Lung (tissue), 12 donors: Measurements from ENCODE around the gene FBXW9. TPM values are rescaled to one million over a fixed set of nuclear protein-coding genes. Genes with fewer than 3 reads are reported as not detected.

ENCODE experiments used
- ATAC-seq: fragments of 200-7000 bp; cut with Tn5 transposase; one replicate; pipeline ENCODE4 v1.9.1; 2020; ENCODE audit warnings: moderate number of reproducible peaks; ENCODE audit not compliant: insufficient read depth, low FRiP score
- DNase-seq, 3 donors: peaks; one replicate each; pipeline ENCODE4 v3.0.0-alpha.2; 2013 to 2017
- H3K27ac ChIP-seq, 2 donors: one replicate each; pipeline ENCODE4 v1.5.1; 2013; ENCODE audit warnings: mild to moderate bottlenecking in 2 of 2, moderate library complexity in 2 of 2, control low read depth in 1 of 2, inconsistent platforms in 1 of 2, low read depth in 1 of 2, low read length in 1 of 2
- H3K27me3 ChIP-seq, 3 donors: one replicate each; pipeline ENCODE4 v1.5.1; 2013; ENCODE audit warnings: low read length in 2 of 3; ENCODE audit not compliant: control insufficient read depth in 3 of 3, insufficient read depth in 3 of 3
- H3K36me3 ChIP-seq, 4 donors: one replicate each; pipeline ENCODE4 v1.5.1; 2013; ENCODE audit warnings: low read length in 4 of 4, mild to moderate bottlenecking in 1 of 4, moderate library complexity in 1 of 4; ENCODE audit not compliant: control insufficient read depth in 4 of 4, insufficient read depth in 4 of 4
- H3K4me1 ChIP-seq, 5 donors: one replicate each; pipeline ENCODE4 v1.5.1; 2013; ENCODE audit warnings: low read length in 5 of 5, mild to moderate bottlenecking in 2 of 5, moderate library complexity in 1 of 5; ENCODE audit not compliant: control insufficient read depth in 5 of 5, insufficient read depth in 5 of 5
- H3K4me3 ChIP-seq: one replicate; pipeline ENCODE4 v1.5.1; 2013; ENCODE audit warnings: mild to moderate bottlenecking, control low read depth, moderate library complexity
- H3K9ac ChIP-seq, 2 donors: one replicate each; pipeline ENCODE4 v1.5.1; 2013; ENCODE audit warnings: low read length in 2 of 2, control low read depth in 1 of 2; ENCODE audit not compliant: insufficient read depth in 1 of 2
- H3K9me3 ChIP-seq, 4 donors: one replicate each; pipeline ENCODE4 v1.5.1; 2013; ENCODE audit warnings: low read length in 3 of 4, mild to moderate bottlenecking in 1 of 4, moderate library complexity in 1 of 4; ENCODE audit not compliant: control insufficient read depth in 4 of 4, insufficient read depth in 3 of 4
- WGBS, 2 donors: extraction: QIAGEN DNeasy Blood & Tissue Kit; methylation state at CpG; one replicate each; pipeline ENCODE4 v1.1.7; 2013; 5-methylcytosine and 5-hydroxymethylcytosine counted together
- polyA plus RNA-seq, 2 donors: library from polyadenylated mRNA; stranded (reverse); fragments of 200-250 nt; gene quantifications; one replicate each; pipeline ENCODE4 v1.2.1, GENCODE V29; 2013
- total RNA-seq, 2 donors: library from RNA; depleted of rRNA in 1 of 2; stranded (reverse); fragments of >200 nt in 1 of 2; gene quantifications; one replicate each; pipeline ENCODE4 v1.2.1, GENCODE V29; 2014 to 2021
- TF ChIP-seq, protein P1 (sequence below): IDR thresholded peaks from 2 replicates; pipeline ENCODE4 v1.5.1; 2012; ENCODE audit warnings: mild to moderate bottlenecking; ENCODE audit errors: control extremely low read depth, extremely low read depth
- donor health status: control.
- donor health status: control.
- donor health status: Bipolar disorder and iron deficiency.
- donor health status: healthy.
- donor health status: DM: yes; HTN: yes; CAD: no.

FBXW9 gene
- total and polyA plus RNA-seq, 4 donors = 6.8 to 17.1 (median 11.8) TPM

DNA sequence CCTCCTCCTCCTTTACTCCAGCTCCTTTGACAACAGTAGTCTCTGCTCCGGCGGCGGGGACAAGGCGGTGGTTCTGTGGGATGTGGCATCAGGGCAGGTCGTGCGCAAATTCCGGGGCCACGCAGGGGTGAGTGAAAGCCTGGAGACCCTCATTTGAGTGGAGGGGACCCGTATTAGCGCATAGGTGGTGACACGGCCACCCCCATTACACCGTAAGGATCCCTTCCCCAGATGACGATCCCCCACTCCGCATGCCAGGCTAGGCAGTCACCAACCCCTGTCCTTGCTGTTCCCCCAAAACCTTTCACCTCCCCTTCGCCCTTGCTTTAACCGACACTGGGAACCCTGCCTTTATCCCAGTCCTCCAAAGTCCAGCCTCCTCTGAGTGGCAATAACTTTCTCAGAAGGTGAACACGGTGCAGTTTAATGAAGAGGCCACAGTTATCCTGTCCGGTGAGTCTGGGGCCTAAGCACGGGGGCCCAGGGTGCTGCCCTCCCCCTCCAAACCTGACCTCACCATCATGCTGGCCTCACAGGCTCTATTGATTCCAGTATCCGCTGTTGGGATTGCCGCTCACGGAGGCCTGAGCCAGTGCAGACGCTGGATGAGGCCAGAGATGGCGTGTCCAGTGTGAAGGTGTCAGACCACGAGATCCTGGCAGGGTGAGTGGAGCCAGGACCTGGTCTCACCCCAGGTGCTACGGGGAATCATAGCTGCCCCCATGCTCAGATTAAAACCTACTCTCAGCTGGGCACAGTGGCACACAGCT is 26.1 kb downstream of the FBXW9 start:
- Histone ChIP-seq H3K9me3 (no peaks in the 10 kb centered on the region), H3K27me3 (no peaks in the 10 kb centered on the region), H3K4me3 (peak overlapping the region; percentile 96), H3K9ac (peak overlapping the region in 1 of 2 donors; percentile 79), H3K4me1 (peaks cover 0 to 33% (median 16%) of the 10 kb centered on the region in 5 donors), H3K36me3 (peaks cover 1 to 24% (median 16%) of the 10 kb centered on the region in 4 donors), H3K27ac (peak overlapping the region; percentile 92 to 98)
- WGBS, 2 donors = 40 to 46% methylated on average over 26 of the region's 26 CpGs
- no peak for DNase-seq
- no peak for ATAC-seq
- TF ChIP-seq, protein P1, sequence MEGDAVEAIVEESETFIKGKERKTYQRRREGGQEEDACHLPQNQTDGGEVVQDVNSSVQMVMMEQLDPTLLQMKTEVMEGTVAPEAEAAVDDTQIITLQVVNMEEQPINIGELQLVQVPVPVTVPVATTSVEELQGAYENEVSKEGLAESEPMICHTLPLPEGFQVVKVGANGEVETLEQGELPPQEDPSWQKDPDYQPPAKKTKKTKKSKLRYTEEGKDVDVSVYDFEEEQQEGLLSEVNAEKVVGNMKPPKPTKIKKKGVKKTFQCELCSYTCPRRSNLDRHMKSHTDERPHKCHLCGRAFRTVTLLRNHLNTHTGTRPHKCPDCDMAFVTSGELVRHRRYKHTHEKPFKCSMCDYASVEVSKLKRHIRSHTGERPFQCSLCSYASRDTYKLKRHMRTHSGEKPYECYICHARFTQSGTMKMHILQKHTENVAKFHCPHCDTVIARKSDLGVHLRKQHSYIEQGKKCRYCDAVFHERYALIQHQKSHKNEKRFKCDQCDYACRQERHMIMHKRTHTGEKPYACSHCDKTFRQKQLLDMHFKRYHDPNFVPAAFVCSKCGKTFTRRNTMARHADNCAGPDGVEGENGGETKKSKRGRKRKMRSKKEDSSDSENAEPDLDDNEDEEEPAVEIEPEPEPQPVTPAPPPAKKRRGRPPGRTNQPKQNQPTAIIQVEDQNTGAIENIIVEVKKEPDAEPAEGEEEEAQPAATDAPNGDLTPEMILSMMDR = no peak

DNA sequence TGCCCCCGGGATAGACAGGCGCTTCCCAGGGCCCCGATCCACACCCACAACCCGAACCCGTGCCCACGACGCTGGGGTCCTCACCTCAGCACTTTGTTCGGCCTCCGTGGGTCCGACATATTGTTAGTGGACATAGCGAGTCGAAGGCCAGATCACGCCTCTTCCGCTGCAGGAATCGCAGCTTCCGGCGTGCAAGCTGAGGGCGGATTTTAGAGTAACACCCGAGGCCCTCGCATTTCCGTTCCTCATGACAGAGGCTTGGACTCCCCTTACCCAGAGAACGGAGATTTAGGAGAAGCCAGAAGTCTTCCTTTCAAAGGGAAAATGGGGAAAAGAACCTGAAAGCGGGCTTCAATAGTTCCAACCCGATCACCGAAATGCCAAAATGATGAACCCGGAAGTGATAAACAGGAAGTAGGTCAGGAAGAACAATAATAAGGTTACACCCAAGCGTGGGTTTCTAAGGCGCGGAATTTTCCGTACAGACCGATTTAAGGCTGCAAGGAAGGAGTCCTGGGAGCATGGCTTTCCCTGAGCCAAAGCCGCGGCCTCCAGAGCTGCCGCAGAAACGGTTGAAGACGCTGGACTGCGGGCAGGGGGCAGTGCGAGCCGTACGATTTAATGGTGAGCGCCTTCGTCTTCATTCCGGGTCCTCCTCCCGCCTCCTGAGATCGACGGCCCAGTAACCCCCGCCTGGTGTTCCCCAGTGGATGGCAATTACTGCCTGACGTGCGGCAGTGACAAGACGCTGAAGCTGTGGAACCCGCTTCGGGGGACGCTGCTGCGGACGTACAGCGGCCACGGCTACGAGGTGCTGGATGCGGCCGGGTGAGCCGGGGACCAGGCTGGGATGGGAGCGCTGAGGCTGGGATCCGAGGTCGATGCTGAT is 26.9 kb downstream of the FBXW9 start:
- Histone ChIP-seq H3K36me3 (peaks cover 0 to 21% (median 14%) of the 10 kb centered on the region in 4 donors), H3K4me3 (peak overlapping the region; percentile 96), H3K27ac (peak overlapping the region; percentile 92 to 98), H3K27me3 (no peaks in the 10 kb centered on the region), H3K9ac (peak overlapping the region; percentile 79 to 82), H3K9me3 (no peaks in the 10 kb centered on the region), H3K4me1 (peaks cover 0 to 33% (median 16%) of the 10 kb centered on the region in 5 donors)
- DNase-seq (peak; percentile 82 to 92 (median 91)), ATAC-seq (peak; percentile 66)
- TF ChIP-seq, protein P1 = no peak
- 0 to 1% methylated on average over 64 of the region's 64 CpGs for WGBS, 2 donors

DNA sequence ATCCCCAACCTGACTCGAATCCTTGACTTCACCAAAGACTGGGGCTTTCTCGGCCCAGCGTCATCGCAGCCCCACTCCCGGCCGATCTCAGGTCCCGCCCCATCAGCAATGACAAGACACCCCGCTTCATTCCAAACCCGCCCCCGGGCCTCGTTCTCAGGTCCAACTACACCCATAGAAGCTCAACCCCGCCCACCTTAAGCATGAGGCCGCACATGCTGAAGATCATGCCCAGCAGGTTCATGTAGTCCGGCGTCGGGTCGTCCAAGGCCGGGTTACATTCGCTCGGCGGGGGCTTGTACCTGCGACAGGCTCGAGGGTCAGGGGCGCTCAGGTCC is 27.5 kb downstream of the FBXW9 start:
- WGBS, 2 donors = 1% methylated on average over 24 of the region's 24 CpGs
- TF ChIP-seq, protein P1 = no peak
- Histone ChIP-seq H3K27me3 (no peaks in the 10 kb centered on the region), H3K36me3 (peaks cover 0 to 18% (median 10%) of the 10 kb centered on the region in 4 donors), H3K27ac (peak overlapping the region; percentile 92 to 98), H3K9ac (peak overlapping the region; percentile 79 to 82), H3K4me3 (peak overlapping the region; percentile 96), H3K9me3 (no peaks in the 10 kb centered on the region), H3K4me1 (peaks cover 0 to 33% (median 16%) of the 10 kb centered on the region in 5 donors)
- peak; percentile 7 for ATAC-seq
- DNase-seq = peak; percentile 41 to 52 (median 48)
